HepG2 (cell line): ENCODE measurements around the gene PSMB11. TPM values are rescaled to one million over a fixed set of nuclear protein-coding genes. Genes with fewer than 3 reads are reported as not detected.

Source experiments
- CHD2 ChIP-seq: IDR thresholded peaks from 2 replicates; pipeline ENCODE4 v1.6.1; 2011; ENCODE audit warnings: low read depth, low read length, improper control_type of control experiment
- EED ChIP-seq: sonication (generic); formaldehyde crosslinking; IDR thresholded peaks from 2 replicates; pipeline ENCODE4 v1.5.0; 2020; ENCODE audit warnings: mild to moderate bottlenecking, missing genetic modification reagents
- HNRNPUL1 ChIP-seq: fragments of 200-400 bp; formaldehyde crosslinking; IDR thresholded peaks from 2 replicates; pipeline ENCODE4 v1.6.1; 2017; ENCODE audit warnings: low read depth, mild to moderate bottlenecking, low read length, moderate library complexity
- HOXA5 ChIP-seq: sonication (generic); formaldehyde crosslinking; IDR thresholded peaks from 2 replicates; pipeline ENCODE4 v1.4.0; 2020; ENCODE audit warnings: missing genetic modification reagents
- KDM1A ChIP-seq: IDR thresholded peaks from 2 replicates; pipeline ENCODE4 v1.6.1; 2016; ENCODE audit warnings: missing compliant biosample characterization
- KLF6 ChIP-seq: IDR thresholded peaks from 2 replicates; pipeline ENCODE4 v1.8.0; 2016; ENCODE audit warnings: missing biosample characterization, missing genetic modification reagents
- MBNL3 ChIP-seq: fragments of 250-450 bp; sonication (Bioruptor Pico); conservative IDR thresholded peaks from 2 replicates; pipeline ENCODE4 v1.8.0; 2022; ENCODE audit warnings: mild to moderate bottlenecking, inconsistent platforms
- MTERF4 ChIP-seq: sonication (generic); formaldehyde crosslinking; IDR thresholded peaks from 2 replicates; pipeline ENCODE4 v1.8.0; 2023; ENCODE audit warnings: mild to moderate bottlenecking, missing genetic modification reagents
- MXI1 ChIP-seq: IDR thresholded peaks from 3 replicates; pipeline ENCODE4 v1.6.1; 2012; ENCODE audit warnings: low read depth, low read length, inconsistent platforms, borderline replicate concordance
- MYPOP ChIP-seq: sonication (generic); formaldehyde crosslinking; IDR thresholded peaks from 2 replicates; pipeline ENCODE4 v1.8.1; 2023; ENCODE audit warnings: mild to moderate bottlenecking, moderate library complexity, missing genetic modification reagents
- NCOA2 ChIP-seq: sonication (generic); formaldehyde crosslinking; IDR thresholded peaks from 2 replicates; pipeline ENCODE4 v1.8.0; 2022; ENCODE audit warnings: inconsistent platforms
- SAFB2 ChIP-seq: sonication (generic); formaldehyde crosslinking; IDR thresholded peaks from 2 replicates; pipeline ENCODE4 v1.5.1; 2020; ENCODE audit warnings: missing genetic modification reagents, low read depth, mild to moderate bottlenecking, borderline replicate concordance
- TBX3 ChIP-seq: fragments of 450-650 bp; IDR thresholded peaks from 2 replicates; pipeline ENCODE4 v1.6.1; 2017; ENCODE audit warnings: antibody characterized with exemption, mild to moderate bottlenecking, inconsistent platforms, borderline replicate concordance
- ZBTB44 ChIP-seq: sonication (generic); formaldehyde crosslinking; IDR thresholded peaks from 2 replicates; pipeline ENCODE4 v1.4.0; 2020; ENCODE audit warnings: missing genetic modification reagents
- ZEB1 ChIP-seq: IDR thresholded peaks from 2 replicates; pipeline ENCODE4 v1.6.1; 2012; ENCODE audit warnings: mild to moderate bottlenecking, low read depth, inconsistent platforms; ENCODE audit not compliant: insufficient replicate concordance
- ZMYM2 ChIP-seq: sonication (generic); formaldehyde crosslinking; IDR thresholded peaks from 2 replicates; pipeline ENCODE4 v1.8.0; 2022; ENCODE audit warnings: mild to moderate bottlenecking, missing genetic modification reagents
- ZNF136 ChIP-seq: sonication (generic); formaldehyde crosslinking; IDR thresholded peaks from 2 replicates; pipeline ENCODE4 v1.8.1; 2022; ENCODE audit warnings: low read depth, mild to moderate bottlenecking, moderate library complexity, missing genetic modification reagents
- ZNF337 ChIP-seq: sonication (generic); formaldehyde crosslinking; IDR thresholded peaks from 2 replicates; pipeline ENCODE4 v1.5.1; 2020; ENCODE audit warnings: missing genetic modification reagents, low read depth, mild to moderate bottlenecking, borderline replicate concordance
- ZNF616 ChIP-seq: sonication (generic); formaldehyde crosslinking; IDR thresholded peaks from 2 replicates; pipeline ENCODE4 v1.5.0; 2020; ENCODE audit warnings: low read depth, mild to moderate bottlenecking, missing genetic modification reagents
- polyA plus RNA-seq, 8 experiments: library from polyadenylated mRNA; depleted of rRNA in 3 of 8; stranded (reverse) in 7 of 8; unstranded in 1 of 8; fragments of >200 nt; fragmentation: Illumina TruSeq in 4 of 8; extraction: Trizol in 4 of 8; gene quantifications; 2 replicates each; pipeline versions ENCODE4 v1.2.1 to v1.2.3, GENCODE V29; 2011 to 2016; ENCODE audit warnings: low read depth in 4 of 8, missing spikeins in 1 of 8, mixed read lengths in 1 of 8; ENCODE audit not compliant: insufficient read depth in 1 of 8
- total RNA-seq, 5 experiments: library from RNA; depleted of rRNA; stranded (reverse); fragments of >200 nt; fragmentation: Illumina TruSeq; extraction: Trizol; gene quantifications; 2 replicates each; pipeline ENCODE4 v1.2.3, GENCODE V29; 2016; ENCODE audit warnings: low read depth in 1 of 5
- TF ChIP-seq, protein P1 (sequence below): sonication (generic); formaldehyde crosslinking; conservative IDR thresholded peaks from 2 replicates; pipeline ENCODE4 v1.8.1; 2023; ENCODE audit warnings: missing genetic modification reagents
- TF ChIP-seq, protein P2 (sequence below): sonication (generic); formaldehyde crosslinking; conservative IDR thresholded peaks from 2 replicates; pipeline ENCODE4 v1.4.0; 2020; ENCODE audit warnings: mild to moderate bottlenecking, missing genetic modification reagents, moderate library complexity

PSMB11 gene
- total and polyA plus RNA-seq, 2 of the 13 experiments (the other 11 are each of a cell fraction or from before 2014, with no cell fraction given): not detected

DNA sequence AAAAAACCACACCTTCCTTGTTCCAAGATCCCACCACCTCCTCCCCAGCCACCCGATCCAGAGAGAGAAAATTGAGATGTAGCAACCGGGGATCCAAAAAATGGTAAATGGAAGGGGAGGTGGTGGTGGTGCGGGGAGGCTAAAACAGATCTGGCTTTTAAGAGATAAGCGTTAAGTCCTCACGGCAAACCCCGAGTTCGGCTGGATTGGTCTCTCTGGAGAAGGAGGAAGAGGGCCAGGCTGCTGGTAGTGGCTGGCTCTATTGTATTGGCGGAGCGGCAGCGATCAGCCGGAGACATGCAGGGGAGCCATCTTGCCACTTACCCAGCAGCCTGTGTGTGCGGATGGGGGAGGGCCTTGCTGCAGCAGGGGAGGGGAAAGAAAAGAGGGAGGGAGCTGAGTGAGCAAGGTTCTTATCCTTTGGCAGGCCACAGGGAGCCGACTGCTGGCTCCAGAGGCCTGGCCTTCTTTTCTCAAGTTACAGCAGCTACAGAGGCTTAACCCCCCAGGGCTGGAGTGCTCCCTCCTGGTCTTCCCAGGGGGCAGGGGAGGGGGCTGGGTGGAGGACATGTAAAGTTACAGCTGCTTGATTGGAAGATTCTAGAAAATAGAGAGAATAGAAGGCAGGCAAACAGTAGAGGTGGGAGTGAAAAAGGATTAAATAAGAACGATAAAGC lies 29.4 kb downstream of the PSMB11 start (continued):
- TF ChIP-seq, protein P1, sequence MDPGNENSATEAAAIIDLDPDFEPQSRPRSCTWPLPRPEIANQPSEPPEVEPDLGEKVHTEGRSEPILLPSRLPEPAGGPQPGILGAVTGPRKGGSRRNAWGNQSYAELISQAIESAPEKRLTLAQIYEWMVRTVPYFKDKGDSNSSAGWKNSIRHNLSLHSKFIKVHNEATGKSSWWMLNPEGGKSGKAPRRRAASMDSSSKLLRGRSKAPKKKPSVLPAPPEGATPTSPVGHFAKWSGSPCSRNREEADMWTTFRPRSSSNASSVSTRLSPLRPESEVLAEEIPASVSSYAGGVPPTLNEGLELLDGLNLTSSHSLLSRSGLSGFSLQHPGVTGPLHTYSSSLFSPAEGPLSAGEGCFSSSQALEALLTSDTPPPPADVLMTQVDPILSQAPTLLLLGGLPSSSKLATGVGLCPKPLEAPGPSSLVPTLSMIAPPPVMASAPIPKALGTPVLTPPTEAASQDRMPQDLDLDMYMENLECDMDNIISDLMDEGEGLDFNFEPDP (CRISPR knock-in tag): no peak
- TF ChIP-seq ZMYM2 (CRISPR knock-in tag) (no peak), SAFB2 (CRISPR knock-in tag) (no peak; the same call in 1 of the 2 replicates), MYPOP (peak; percentile 60; the same call in 1 of the 2 replicates), NCOA2 (CRISPR knock-in tag) (no peak; the same call in none of the 2 replicates), CHD2 (no peak), EED (CRISPR knock-in tag) (0 out of 2 replicates have a peak, but pooled peaks have one; percentile 28), KDM1A (CRISPR knock-in tag) (no peak), TBX3 (no peak), MXI1 (peak; percentile 63; the same call in 1 of the 3 replicates), KLF6 (CRISPR knock-in tag) (peak; percentile 80; the same call in 1 of the 2 replicates), MTERF4 (CRISPR knock-in tag) (peak; percentile 97), HNRNPUL1 (no peak), MBNL3 (CRISPR knock-in tag) (no peak), ZNF136 (CRISPR knock-in tag) (peak; percentile 61; the same call in 1 of the 2 replicates), ZNF337 (CRISPR knock-in tag) (peak; percentile 70; the same call in 1 of the 2 replicates), ZEB1 (no peak), ZNF616 (CRISPR knock-in tag) (no peak; the same call in 1 of the 2 replicates), ZBTB44 (CRISPR knock-in tag) (peak; percentile 91), HOXA5 (CRISPR knock-in tag) (no peak)
- TF ChIP-seq, protein P2, sequence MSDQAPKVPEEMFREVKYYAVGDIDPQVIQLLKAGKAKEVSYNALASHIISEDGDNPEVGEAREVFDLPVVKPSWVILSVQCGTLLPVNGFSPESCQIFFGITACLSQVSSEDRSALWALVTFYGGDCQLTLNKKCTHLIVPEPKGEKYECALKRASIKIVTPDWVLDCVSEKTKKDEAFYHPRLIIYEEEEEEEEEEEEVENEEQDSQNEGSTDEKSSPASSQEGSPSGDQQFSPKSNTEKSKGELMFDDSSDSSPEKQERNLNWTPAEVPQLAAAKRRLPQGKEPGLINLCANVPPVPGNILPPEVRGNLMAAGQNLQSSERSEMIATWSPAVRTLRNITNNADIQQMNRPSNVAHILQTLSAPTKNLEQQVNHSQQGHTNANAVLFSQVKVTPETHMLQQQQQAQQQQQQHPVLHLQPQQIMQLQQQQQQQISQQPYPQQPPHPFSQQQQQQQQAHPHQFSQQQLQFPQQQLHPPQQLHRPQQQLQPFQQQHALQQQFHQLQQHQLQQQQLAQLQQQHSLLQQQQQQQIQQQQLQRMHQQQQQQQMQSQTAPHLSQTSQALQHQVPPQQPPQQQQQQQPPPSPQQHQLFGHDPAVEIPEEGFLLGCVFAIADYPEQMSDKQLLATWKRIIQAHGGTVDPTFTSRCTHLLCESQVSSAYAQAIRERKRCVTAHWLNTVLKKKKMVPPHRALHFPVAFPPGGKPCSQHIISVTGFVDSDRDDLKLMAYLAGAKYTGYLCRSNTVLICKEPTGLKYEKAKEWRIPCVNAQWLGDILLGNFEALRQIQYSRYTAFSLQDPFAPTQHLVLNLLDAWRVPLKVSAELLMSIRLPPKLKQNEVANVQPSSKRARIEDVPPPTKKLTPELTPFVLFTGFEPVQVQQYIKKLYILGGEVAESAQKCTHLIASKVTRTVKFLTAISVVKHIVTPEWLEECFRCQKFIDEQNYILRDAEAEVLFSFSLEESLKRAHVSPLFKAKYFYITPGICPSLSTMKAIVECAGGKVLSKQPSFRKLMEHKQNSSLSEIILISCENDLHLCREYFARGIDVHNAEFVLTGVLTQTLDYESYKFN (CRISPR knock-in tag): peak; percentile 37; the same call in 1 of the 2 replicates
